RWPE1 (cell line): ENCODE data around the gene DGKD.

Experiments
- CTCF ChIA-PET: fragments of 350-600 bp; sonication (Branson Sonifier 250); formaldehyde crosslinking; extraction: SDS; loops from one replicate; lab custom pipeline; 2021; lab: Yijun Ruan, JAX
- POLR2A ChIA-PET: fragments of 400-600 bp; formaldehyde crosslinking; extraction: SDS; loops from one replicate; lab custom pipeline; 2020; ENCODE audit warnings: antibody characterized with exemption; ENCODE audit not compliant: low non-redundant PET; lab: Yijun Ruan, JAX
- DNase-seq: peaks from one replicate; pipeline ENCODE4 v3.0.0; 2012; ENCODE audit warnings: low spot score
- H3K27ac ChIP-seq: fragments of 450-650 bp; 2 replicates; pipeline ENCODE4 v1.5.1; 2017
- TF ChIP-seq, protein P1 (sequence below): fragments of 450-650 bp; conservative IDR thresholded peaks from 2 replicates; pipeline ENCODE4 v1.5.1; 2017; ENCODE audit warnings: low read depth, mild to moderate bottlenecking

The DGKD gene

DNA sequence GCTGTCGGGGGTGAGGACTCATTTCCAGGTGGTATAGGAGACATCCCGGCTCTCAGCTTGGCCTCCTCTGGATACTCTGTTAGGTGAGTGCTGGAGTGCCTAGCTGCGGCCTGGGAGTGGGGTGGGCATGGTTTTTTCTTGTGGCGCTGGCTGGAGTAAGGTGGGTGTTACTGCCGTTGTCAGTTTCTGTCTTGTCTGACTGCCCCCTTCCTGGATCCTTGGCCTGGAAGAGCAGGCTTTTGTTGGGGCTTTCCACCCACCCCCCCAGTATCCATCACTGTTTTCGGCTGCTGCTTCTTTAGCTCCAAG lies 69.2 kb downstream of the DGKD start:
- ChIA-PET POLR2A (no interaction called here), CTCF (interaction anchor here (0.5 to 1.0 kb wide), 2 partner anchors 20 to 98 kb away, joined by 3 to 4 read pairs; no protein-coding TSS in a partner anchor)
- TF ChIP-seq, protein P1, sequence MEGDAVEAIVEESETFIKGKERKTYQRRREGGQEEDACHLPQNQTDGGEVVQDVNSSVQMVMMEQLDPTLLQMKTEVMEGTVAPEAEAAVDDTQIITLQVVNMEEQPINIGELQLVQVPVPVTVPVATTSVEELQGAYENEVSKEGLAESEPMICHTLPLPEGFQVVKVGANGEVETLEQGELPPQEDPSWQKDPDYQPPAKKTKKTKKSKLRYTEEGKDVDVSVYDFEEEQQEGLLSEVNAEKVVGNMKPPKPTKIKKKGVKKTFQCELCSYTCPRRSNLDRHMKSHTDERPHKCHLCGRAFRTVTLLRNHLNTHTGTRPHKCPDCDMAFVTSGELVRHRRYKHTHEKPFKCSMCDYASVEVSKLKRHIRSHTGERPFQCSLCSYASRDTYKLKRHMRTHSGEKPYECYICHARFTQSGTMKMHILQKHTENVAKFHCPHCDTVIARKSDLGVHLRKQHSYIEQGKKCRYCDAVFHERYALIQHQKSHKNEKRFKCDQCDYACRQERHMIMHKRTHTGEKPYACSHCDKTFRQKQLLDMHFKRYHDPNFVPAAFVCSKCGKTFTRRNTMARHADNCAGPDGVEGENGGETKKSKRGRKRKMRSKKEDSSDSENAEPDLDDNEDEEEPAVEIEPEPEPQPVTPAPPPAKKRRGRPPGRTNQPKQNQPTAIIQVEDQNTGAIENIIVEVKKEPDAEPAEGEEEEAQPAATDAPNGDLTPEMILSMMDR = no peak
- H3K27ac ChIP-seq = peak overlapping the region; percentile 80
- DNase-seq = no peak

- peak overlapping the region; percentile 80 for H3K27ac ChIP-seq
- CTCF ChIA-PET = interaction anchor here (0.5 kb wide), 1 partner anchor 99 kb away, joined by 4 read pairs; no protein-coding TSS in a partner anchor
- TF ChIP-seq, protein P1 = no peak
- no peak for DNase-seq
- POLR2A ChIA-PET = no interaction called here
Observed at GRCh38 chr2:233424154-233424951, 70.1 kb downstream of the DGKD start.

GRCh38 chr2:233426619-233427342 lies 72.5 kb downstream of the DGKD start:
- POLR2A ChIA-PET = no interaction called here
- DNase-seq = no peak
- TF ChIP-seq, protein P1 = no peak
- H3K27ac ChIP-seq = no peak overlapping the region
- CTCF ChIA-PET = interaction anchor here (0.6 to 0.7 kb wide), 2 partner anchors 93 to 1780 kb away, joined by 3 read pairs; no protein-coding TSS in a partner anchor

DNA sequence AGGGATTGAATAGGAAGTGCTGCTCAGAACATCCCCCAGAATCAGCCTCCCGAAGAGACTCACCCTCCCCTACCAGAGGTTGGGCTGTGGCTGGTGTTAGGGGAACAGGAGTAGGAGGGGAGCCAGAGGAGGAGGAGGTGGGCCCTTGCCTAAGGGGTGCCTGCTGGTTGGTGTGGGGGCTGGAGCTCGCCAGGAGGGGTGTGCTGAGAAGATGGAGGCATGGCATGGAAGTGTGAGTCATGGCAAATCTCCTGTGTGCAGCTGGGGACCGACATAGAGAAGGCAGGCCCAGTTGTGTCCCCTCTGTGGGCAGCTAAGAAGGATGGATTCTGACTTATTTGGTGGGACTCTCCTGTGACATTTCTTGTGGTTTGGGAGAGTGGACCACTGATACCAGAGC lies 73.7 kb downstream of the DGKD start:
- no peak for DNase-seq
- POLR2A ChIA-PET = no interaction called here
- CTCF ChIA-PET = interaction anchor here (0.5 to 1.2 kb wide), 4 partner anchors 15 to 428 kb away, joined by 3 to 5 read pairs (median 3); no protein-coding TSS in a partner anchor
- TF ChIP-seq, protein P1 = no peak
- no peak overlapping the region for H3K27ac ChIP-seq

GRCh38 chr2:233428438-233428837 lies 74.1 kb downstream of the DGKD start:
- ChIA-PET CTCF (interaction anchor here (0.5 to 1.2 kb wide), 4 partner anchors 15 to 428 kb away, joined by 3 to 5 read pairs (median 3); no protein-coding TSS in a partner anchor), POLR2A (interaction anchor here (0.5 kb wide), 1 partner anchor 9 kb away, joined by 3 read pairs; no protein-coding TSS in a partner anchor)
- TF ChIP-seq, protein P1 = no peak
- no peak overlapping the region for H3K27ac ChIP-seq
- DNase-seq = no peak

- TF ChIP-seq, protein P1 = no peak
- H3K27ac ChIP-seq = 0 out of 2 replicates have a peak overlapping the region, but pooled peaks have one; percentile 11
- no peak for DNase-seq
- ChIA-PET POLR2A (no interaction called here), CTCF (interaction anchor here (1.2 kb wide), 1 partner anchor 14 kb away, joined by 3 read pairs; no protein-coding TSS in a partner anchor)
Observed at GRCh38 chr2:233429175-233429897, 75.0 kb downstream of the DGKD start.
